Measurements from ENCODE around the gene GAS2L3. TPM values are rescaled to one million over a fixed set of nuclear protein-coding genes. Genes with fewer than 3 reads are reported as not detected.
A peak's percentile ranks its signal among the peaks of the same experiment; 100 is the strongest.
"Not testable (repeated sequence)": the region's sequence is repeated elsewhere in the genome, so short reads cannot be mapped to it uniquely, and the experiment has no call there.

GAS2L3 gene
- total RNA-seq, 1 donor from 2014 or later = 10.4 TPM

GRCh38 chr12:100574187-100575074 lies 947 bp downstream of the GAS2L3 start:
- peak; percentile 52 for DNase-seq (ENCODE audit: low read depth)

GRCh38 chr12:100576331-100577036 lies 3.0 kb downstream of the GAS2L3 start:
- peak; percentile 34 for DNase-seq (ENCODE audit: low read depth)

- DNase-seq (ENCODE audit: low read depth) = no peak
Observed at GRCh38 chr12:100578923-100579322, 5.4 kb downstream of the GAS2L3 start.

- DNase-seq (ENCODE audit: low read depth) = no peak
Observed at GRCh38 chr12:100579844-100580243, 6.4 kb downstream of the GAS2L3 start.

- DNase-seq (ENCODE audit: low read depth) = no peak
Observed at GRCh38 chr12:100584256-100584655, 10.8 kb downstream of the GAS2L3 start.

- DNase-seq (ENCODE audit: low read depth) = no peak
Observed at GRCh38 chr12:100591979-100592378, 18.5 kb downstream of the GAS2L3 start.

GRCh38 chr12:100593490-100593889 lies 20.0 kb downstream of the GAS2L3 start:
- peak; percentile 33 for DNase-seq (ENCODE audit: low read depth)

- no peak for DNase-seq (ENCODE audit: low read depth)
Observed at GRCh38 chr12:100601626-100602025, 28.1 kb downstream of the GAS2L3 start.

GRCh38 chr12:100602997-100603396 lies 29.5 kb downstream of the GAS2L3 start:
- not testable (repeated sequence) for DNase-seq (ENCODE audit: low read depth)

- DNase-seq (ENCODE audit: low read depth) = peak; percentile 66
Observed at GRCh38 chr12:100608776-100609175, 35.3 kb downstream of the GAS2L3 start.

- DNase-seq (ENCODE audit: low read depth) = no peak
Observed at GRCh38 chr12:100610666-100611430, 37.4 kb downstream of the GAS2L3 start.

GRCh38 chr12:100612606-100613005 lies 39.1 kb downstream of the GAS2L3 start:
- no peak for DNase-seq (ENCODE audit: low read depth)

- DNase-seq (ENCODE audit: low read depth) = no peak
Observed at GRCh38 chr12:100624571-100624970, 51.1 kb downstream of the GAS2L3 start.

- DNase-seq (ENCODE audit: low read depth) = no peak
Observed at GRCh38 chr12:100632445-100632892, 59.0 kb downstream of the GAS2L3 start.

GRCh38 chr12:100633082-100633785 lies 59.8 kb downstream of the GAS2L3 start:
- not testable (repeated sequence) for DNase-seq (ENCODE audit: low read depth)

- no peak for DNase-seq (ENCODE audit: low read depth)
Observed at GRCh38 chr12:100643246-100643645, 69.8 kb downstream of the GAS2L3 start.

- no peak for DNase-seq (ENCODE audit: low read depth)
Observed at GRCh38 chr12:100646896-100647295, 73.4 kb downstream of the GAS2L3 start.

GRCh38 chr12:100651108-100651507 lies 77.6 kb downstream of the GAS2L3 start:
- DNase-seq (ENCODE audit: low read depth) = no peak

- peak; percentile 62 for DNase-seq (ENCODE audit: low read depth)
Observed at GRCh38 chr12:100651694-100652093, 78.2 kb downstream of the GAS2L3 start.

- no peak for DNase-seq (ENCODE audit: low read depth)
Observed at GRCh38 chr12:100652488-100652887, 79.0 kb downstream of the GAS2L3 start.

GRCh38 chr12:100656141-100656540 lies 82.7 kb downstream of the GAS2L3 start:
- DNase-seq (ENCODE audit: low read depth) = no peak
